Activated T-helper 2 cell treated with anti-CD3 and anti-CD28 coated beads, Interferon-gamma antibody, Interleukin-2, Interleukin-4, amounts not matched to agents 10 μg/mL and 5 μg/mL and 100 μg/mL, durations not matched to agents 14 hours and 24 hours and 36 hours (primary cell): ENCODE results near the gene RASSF8. TPM values are rescaled to one million over a fixed set of nuclear protein-coding genes. Genes with fewer than 3 reads are reported as not detected.

ENCODE experiments used
- DNase-seq: peaks from one replicate; pipeline ENCODE4 v3.0.0; 2021; ENCODE audit warnings: low spot score
- H3K27ac Mint-ChIP-seq: one replicate; pipeline ENCODE4 v1.8.0; 2021; ENCODE audit warnings: mixed read lengths
- H3K27me3 Mint-ChIP-seq: one replicate; pipeline ENCODE4 v1.8.0; 2021; ENCODE audit warnings: low read depth, mixed read lengths
- H3K36me3 Mint-ChIP-seq: one replicate; pipeline ENCODE4 v1.8.0; 2021; ENCODE audit warnings: low read depth, mixed read lengths
- H3K4me1 Mint-ChIP-seq: one replicate; pipeline ENCODE4 v1.8.0; 2021; ENCODE audit warnings: low read depth, mixed read lengths
- H3K4me3 Mint-ChIP-seq: one replicate; pipeline ENCODE4 v1.8.0; 2021; ENCODE audit warnings: low read depth, mild to moderate bottlenecking, moderate library complexity, mixed read lengths
- H3K9me3 Mint-ChIP-seq: one replicate; pipeline ENCODE4 v1.8.0; 2021; ENCODE audit warnings: mixed read lengths
- intact Hi-C: fragments of 100-400 bp; cut with micrococcal nuclease; formaldehyde crosslinking; loops from one replicate; pipeline ENCODE4 v1.15.1; 2023
- total RNA-seq: library from RNA; stranded (reverse); gene quantifications from 2 replicates; pipeline ENCODE4 v1.2.3, GENCODE V29; 2022

The RASSF8 gene
- total RNA-seq = 0.16 and 0.28 TPM in 2 replicates

- Mint-ChIP-seq H3K4me3 (peak within 1 kb of the TSS; percentile 79), H3K27me3 (peaks cover 64% of the 10 kb centered on the region), H3K4me1 (peaks cover 6% of the 10 kb centered on the region), H3K36me3 (no peaks in the 10 kb centered on the region), H3K27ac (no peak within 1 kb of the TSS), H3K9me3 (no peaks in the 10 kb centered on the region)
- intact Hi-C loops = loop anchor here (5.0 kb wide), 2 partner anchors 164 to 756 kb away; no protein-coding TSS in a partner anchor
- DNase-seq = peak; percentile 11
Measured at GRCh38 chr12:25958428-25959070, at the start of gene RASSF8. RASSF8 (plus strand) TSS chr12:25958682; CDS start chr12:26055344, 96,662 bp downstream.

- no peaks in the 10 kb centered on the region for H3K9me3 Mint-ChIP-seq
- no peaks in the 10 kb centered on the region for H3K27me3 Mint-ChIP-seq
- no peaks in the 10 kb centered on the region for H3K36me3 Mint-ChIP-seq
- H3K4me3 Mint-ChIP-seq = no peak overlapping the region
- no peak overlapping the region for H3K27ac Mint-ChIP-seq
- no peak for DNase-seq
- intact Hi-C loops = no loop called here
- no peaks in the 10 kb centered on the region for H3K4me1 Mint-ChIP-seq
Measured at GRCh38 chr12:25914551-25914950, 43.9 kb upstream of the RASSF8 start.

GRCh38 chr12:25924491-25925001, 33.9 kb upstream of the RASSF8 start:
- intact Hi-C loops = no loop called here
- Mint-ChIP-seq H3K4me3 (no peak overlapping the region), H3K27me3 (no peaks in the 10 kb centered on the region), H3K4me1 (no peaks in the 10 kb centered on the region), H3K27ac (no peak overlapping the region), H3K36me3 (no peaks in the 10 kb centered on the region), H3K9me3 (no peaks in the 10 kb centered on the region)
- no peak for DNase-seq

GRCh38 chr12:25925064-25925463, 33.4 kb upstream of the RASSF8 start:
- intact Hi-C loops = no loop called here
- no peaks in the 10 kb centered on the region for H3K9me3 Mint-ChIP-seq
- H3K4me3 Mint-ChIP-seq = no peak overlapping the region
- H3K27ac Mint-ChIP-seq = no peak overlapping the region
- no peaks in the 10 kb centered on the region for H3K27me3 Mint-ChIP-seq
- no peaks in the 10 kb centered on the region for H3K36me3 Mint-ChIP-seq
- no peaks in the 10 kb centered on the region for H3K4me1 Mint-ChIP-seq
- DNase-seq = no peak

- H3K4me3 Mint-ChIP-seq = no peak overlapping the region
- no peak overlapping the region for H3K27ac Mint-ChIP-seq
- H3K4me1 Mint-ChIP-seq = no peaks in the 10 kb centered on the region
- intact Hi-C loops = no loop called here
- no peak for DNase-seq
- H3K27me3 Mint-ChIP-seq = no peaks in the 10 kb centered on the region
- H3K36me3 Mint-ChIP-seq = no peaks in the 10 kb centered on the region
- H3K9me3 Mint-ChIP-seq = no peaks in the 10 kb centered on the region
Measured at GRCh38 chr12:25926536-25926935, 31.9 kb upstream of the RASSF8 start.

GRCh38 chr12:25929142-25929541, 29.3 kb upstream of the RASSF8 start:
- no peak overlapping the region for H3K27ac Mint-ChIP-seq
- H3K4me1 Mint-ChIP-seq = no peaks in the 10 kb centered on the region
- DNase-seq = no peak
- H3K9me3 Mint-ChIP-seq = no peaks in the 10 kb centered on the region
- intact Hi-C loops = no loop called here
- H3K36me3 Mint-ChIP-seq = no peaks in the 10 kb centered on the region
- H3K4me3 Mint-ChIP-seq = no peak overlapping the region
- no peaks in the 10 kb centered on the region for H3K27me3 Mint-ChIP-seq

- Mint-ChIP-seq H3K27ac (no peak overlapping the region), H3K9me3 (no peaks in the 10 kb centered on the region), H3K36me3 (no peaks in the 10 kb centered on the region), H3K4me3 (no peak overlapping the region), H3K4me1 (no peaks in the 10 kb centered on the region), H3K27me3 (no peaks in the 10 kb centered on the region)
- DNase-seq = no peak
- intact Hi-C loops = no loop called here
Measured at GRCh38 chr12:25932971-25933370, 25.5 kb upstream of the RASSF8 start.

- Mint-ChIP-seq H3K36me3 (no peaks in the 10 kb centered on the region), H3K9me3 (no peaks in the 10 kb centered on the region), H3K27ac (no peak overlapping the region), H3K27me3 (no peaks in the 10 kb centered on the region), H3K4me1 (no peaks in the 10 kb centered on the region), H3K4me3 (no peak overlapping the region)
- intact Hi-C loops = no loop called here
- DNase-seq = no peak
Measured at GRCh38 chr12:25934456-25934855, 24.0 kb upstream of the RASSF8 start.

- Mint-ChIP-seq H3K4me1 (no peaks in the 10 kb centered on the region), H3K27ac (no peak overlapping the region), H3K36me3 (no peaks in the 10 kb centered on the region), H3K27me3 (no peaks in the 10 kb centered on the region), H3K9me3 (no peaks in the 10 kb centered on the region), H3K4me3 (no peak overlapping the region)
- intact Hi-C loops = no loop called here
- no peak for DNase-seq
Measured at GRCh38 chr12:25935355-25936144, 22.9 kb upstream of the RASSF8 start.

GRCh38 chr12:25937096-25937495, 21.4 kb upstream of the RASSF8 start:
- Mint-ChIP-seq H3K27ac (no peak overlapping the region), H3K9me3 (no peaks in the 10 kb centered on the region), H3K4me3 (no peak overlapping the region), H3K4me1 (no peaks in the 10 kb centered on the region), H3K27me3 (no peaks in the 10 kb centered on the region), H3K36me3 (no peaks in the 10 kb centered on the region)
- DNase-seq = no peak
- intact Hi-C loops = no loop called here

- H3K4me1 Mint-ChIP-seq = no peaks in the 10 kb centered on the region
- no peaks in the 10 kb centered on the region for H3K36me3 Mint-ChIP-seq
- H3K4me3 Mint-ChIP-seq = no peak overlapping the region
- intact Hi-C loops = no loop called here
- DNase-seq = no peak
- no peaks in the 10 kb centered on the region for H3K27me3 Mint-ChIP-seq
- H3K9me3 Mint-ChIP-seq = no peaks in the 10 kb centered on the region
- no peak overlapping the region for H3K27ac Mint-ChIP-seq
Measured at GRCh38 chr12:25938581-25938980, 19.9 kb upstream of the RASSF8 start.

- DNase-seq = no peak
- no peak overlapping the region for H3K4me3 Mint-ChIP-seq
Measured at GRCh38 chr12:25939606-25940005, 18.9 kb upstream of the RASSF8 start.

GRCh38 chr12:25940886-25941285, 17.6 kb upstream of the RASSF8 start:
- Mint-ChIP-seq H3K4me3 (no peak overlapping the region), H3K36me3 (no peaks in the 10 kb centered on the region), H3K4me1 (no peaks in the 10 kb centered on the region), H3K9me3 (no peaks in the 10 kb centered on the region), H3K27me3 (no peaks in the 10 kb centered on the region), H3K27ac (no peak overlapping the region)
- intact Hi-C loops = no loop called here
- DNase-seq = no peak

More at GRCh38 chr12:25939606-25940005, 18.9 kb upstream of the RASSF8 start:
- H3K9me3 Mint-ChIP-seq = no peaks in the 10 kb centered on the region
- no peak overlapping the region for H3K27ac Mint-ChIP-seq
- H3K27me3 Mint-ChIP-seq = no peaks in the 10 kb centered on the region
- H3K36me3 Mint-ChIP-seq = no peaks in the 10 kb centered on the region
- H3K4me1 Mint-ChIP-seq = no peaks in the 10 kb centered on the region
- intact Hi-C loops = no loop called here
